Measurements from ENCODE around the gene SOX30. TPM values are rescaled to one million over a fixed set of nuclear protein-coding genes. Genes with fewer than 3 reads are reported as not detected.

SOX30 gene
- total RNA-seq, 1 donor from 2014 or later: 0.15 TPM

DNA sequence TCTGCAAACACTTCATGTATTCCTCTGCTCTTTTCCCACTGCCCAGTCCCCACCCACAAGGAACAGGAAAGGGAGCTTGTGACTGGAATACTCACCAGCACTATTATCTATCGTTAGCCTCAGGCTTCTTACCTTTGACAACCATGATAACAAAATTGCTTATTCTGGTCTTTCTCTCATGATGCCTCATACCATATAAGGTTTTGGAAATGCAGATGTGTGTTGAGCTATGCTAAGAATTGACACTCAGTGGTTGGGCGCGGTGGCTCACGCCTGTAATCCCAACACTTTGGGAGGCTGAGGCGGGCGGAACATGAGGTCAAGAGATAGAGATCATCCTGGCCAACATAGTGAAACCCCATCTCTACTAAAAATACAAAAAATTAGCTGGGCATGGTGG, 25.4 kb downstream of the SOX30 start:
- TF ChIP-seq, protein P1, sequence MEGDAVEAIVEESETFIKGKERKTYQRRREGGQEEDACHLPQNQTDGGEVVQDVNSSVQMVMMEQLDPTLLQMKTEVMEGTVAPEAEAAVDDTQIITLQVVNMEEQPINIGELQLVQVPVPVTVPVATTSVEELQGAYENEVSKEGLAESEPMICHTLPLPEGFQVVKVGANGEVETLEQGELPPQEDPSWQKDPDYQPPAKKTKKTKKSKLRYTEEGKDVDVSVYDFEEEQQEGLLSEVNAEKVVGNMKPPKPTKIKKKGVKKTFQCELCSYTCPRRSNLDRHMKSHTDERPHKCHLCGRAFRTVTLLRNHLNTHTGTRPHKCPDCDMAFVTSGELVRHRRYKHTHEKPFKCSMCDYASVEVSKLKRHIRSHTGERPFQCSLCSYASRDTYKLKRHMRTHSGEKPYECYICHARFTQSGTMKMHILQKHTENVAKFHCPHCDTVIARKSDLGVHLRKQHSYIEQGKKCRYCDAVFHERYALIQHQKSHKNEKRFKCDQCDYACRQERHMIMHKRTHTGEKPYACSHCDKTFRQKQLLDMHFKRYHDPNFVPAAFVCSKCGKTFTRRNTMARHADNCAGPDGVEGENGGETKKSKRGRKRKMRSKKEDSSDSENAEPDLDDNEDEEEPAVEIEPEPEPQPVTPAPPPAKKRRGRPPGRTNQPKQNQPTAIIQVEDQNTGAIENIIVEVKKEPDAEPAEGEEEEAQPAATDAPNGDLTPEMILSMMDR (IDR thresholded peaks at IDR 0.05; ENCODE audit: unreplicated experiment): no peak
- H3K27me3 Mint-ChIP-seq (ENCODE audit: unreplicated experiment): no peaks in the 10 kb centered on the region
- no peak overlapping the region for H3K27ac Mint-ChIP-seq (ENCODE audit: unreplicated experiment)
- H3K4me1 Mint-ChIP-seq (ENCODE audit: unreplicated experiment): no peaks in the 10 kb centered on the region
- no peak for DNase-seq (ENCODE audit: low spot score)
- H3K9me3 Mint-ChIP-seq (ENCODE audit: unreplicated experiment): no peaks in the 10 kb centered on the region
- H3K36me3 Mint-ChIP-seq (ENCODE audit: low read depth, unreplicated experiment): no peaks in the 10 kb centered on the region
- no peak overlapping the region for H3K4me3 Mint-ChIP-seq (ENCODE audit: unreplicated experiment)

DNA sequence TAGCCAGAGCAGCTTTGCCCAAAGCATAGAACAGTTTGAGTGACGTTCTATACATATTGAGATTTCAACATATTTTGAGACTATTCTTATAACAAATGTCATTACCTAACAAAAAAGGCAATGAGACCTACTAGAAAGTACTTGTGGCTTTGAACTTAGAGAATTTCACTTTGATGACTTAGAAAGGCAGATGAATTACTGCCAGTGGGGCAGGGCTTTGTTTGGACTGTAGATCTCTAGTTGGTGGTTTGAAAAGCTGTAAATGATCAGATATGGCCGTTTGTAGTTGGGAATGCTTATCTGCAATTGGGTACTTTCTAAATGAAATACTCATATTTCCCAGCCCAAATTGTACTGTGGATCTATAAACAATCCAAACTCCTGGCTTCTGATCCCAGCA, 28.1 kb downstream of the SOX30 start:
- Mint-ChIP-seq H3K4me3 (ENCODE audit: unreplicated experiment) (no peak overlapping the region), H3K27me3 (ENCODE audit: unreplicated experiment) (no peaks in the 10 kb centered on the region), H3K9me3 (ENCODE audit: unreplicated experiment) (no peaks in the 10 kb centered on the region), H3K4me1 (ENCODE audit: unreplicated experiment) (no peaks in the 10 kb centered on the region), H3K27ac (ENCODE audit: unreplicated experiment) (no peak overlapping the region), H3K36me3 (ENCODE audit: low read depth, unreplicated experiment) (no peaks in the 10 kb centered on the region)
- TF ChIP-seq, protein P1 (IDR thresholded peaks at IDR 0.05; ENCODE audit: unreplicated experiment): no peak
- DNase-seq (ENCODE audit: low spot score): no peak

DNA sequence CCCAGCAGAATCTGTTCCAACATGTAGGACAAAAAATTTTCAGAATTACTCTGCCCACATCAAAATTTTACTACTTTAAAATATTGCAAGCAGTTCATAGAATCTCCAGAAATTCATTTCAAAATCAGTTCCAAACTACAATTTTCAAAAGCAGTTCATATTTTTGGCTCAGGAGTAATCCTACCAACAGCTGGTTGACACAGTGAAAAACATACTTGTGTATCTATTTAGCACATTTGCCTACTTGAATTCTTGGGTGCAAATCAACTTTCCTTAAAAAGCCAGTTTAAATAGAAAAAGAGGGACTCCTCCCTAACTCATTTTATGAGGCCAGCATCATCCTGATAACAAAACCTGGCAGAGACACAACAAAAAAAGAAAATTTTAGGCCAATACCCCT, 31.5 kb downstream of the SOX30 start:
- H3K36me3 Mint-ChIP-seq (ENCODE audit: low read depth, unreplicated experiment): no peaks in the 10 kb centered on the region
- H3K27ac Mint-ChIP-seq (ENCODE audit: unreplicated experiment): no peak overlapping the region

DNA sequence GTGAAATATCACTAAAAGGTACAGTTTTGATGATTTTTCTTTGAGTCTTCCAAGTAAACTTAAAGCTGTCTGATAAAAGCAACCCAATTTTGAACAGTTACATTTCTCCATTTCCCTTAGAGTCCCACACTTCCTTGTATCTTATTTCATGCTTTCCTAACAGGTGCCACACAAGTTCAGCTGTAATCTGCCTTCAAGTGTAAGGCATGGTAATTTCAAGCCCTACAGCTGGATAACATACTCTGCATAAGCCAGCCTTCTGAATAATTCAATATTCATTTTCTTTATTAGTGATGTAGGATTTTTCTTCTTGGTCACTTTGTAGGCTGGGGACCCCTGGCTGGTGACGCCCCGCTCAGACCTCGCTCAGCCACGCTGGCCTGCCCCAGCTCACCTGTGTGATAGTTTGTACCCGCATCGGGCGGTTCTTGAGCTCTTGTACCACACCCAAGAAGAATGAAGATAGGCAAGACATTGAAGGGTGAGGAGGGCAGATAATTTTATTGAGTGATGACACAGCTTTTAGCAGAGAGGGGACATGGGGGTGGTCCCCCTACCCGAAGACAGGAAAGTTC, 34.0 kb downstream of the SOX30 start:
- Mint-ChIP-seq H3K27ac (ENCODE audit: unreplicated experiment) (no peak overlapping the region), H3K27me3 (ENCODE audit: unreplicated experiment) (peaks cover 3% of the 10 kb centered on the region), H3K36me3 (ENCODE audit: low read depth, unreplicated experiment) (no peaks in the 10 kb centered on the region), H3K9me3 (ENCODE audit: unreplicated experiment) (no peaks in the 10 kb centered on the region), H3K4me1 (ENCODE audit: unreplicated experiment) (peaks cover 9% of the 10 kb centered on the region), H3K4me3 (ENCODE audit: unreplicated experiment) (no peak overlapping the region)
- TF ChIP-seq, protein P1 (IDR thresholded peaks at IDR 0.05; ENCODE audit: unreplicated experiment): no peak
- no peak for DNase-seq (ENCODE audit: low spot score)

More for the DNA sequence above, 31.5 kb downstream of the SOX30 start:
- no peaks in the 10 kb centered on the region for H3K9me3 Mint-ChIP-seq (ENCODE audit: unreplicated experiment)
- TF ChIP-seq, protein P1 (IDR thresholded peaks at IDR 0.05; ENCODE audit: unreplicated experiment): no peak
- no peak overlapping the region for H3K4me3 Mint-ChIP-seq (ENCODE audit: unreplicated experiment)
- H3K27me3 Mint-ChIP-seq (ENCODE audit: unreplicated experiment): no peaks in the 10 kb centered on the region
- no peaks in the 10 kb centered on the region for H3K4me1 Mint-ChIP-seq (ENCODE audit: unreplicated experiment)
- no peak for DNase-seq (ENCODE audit: low spot score)

DNA sequence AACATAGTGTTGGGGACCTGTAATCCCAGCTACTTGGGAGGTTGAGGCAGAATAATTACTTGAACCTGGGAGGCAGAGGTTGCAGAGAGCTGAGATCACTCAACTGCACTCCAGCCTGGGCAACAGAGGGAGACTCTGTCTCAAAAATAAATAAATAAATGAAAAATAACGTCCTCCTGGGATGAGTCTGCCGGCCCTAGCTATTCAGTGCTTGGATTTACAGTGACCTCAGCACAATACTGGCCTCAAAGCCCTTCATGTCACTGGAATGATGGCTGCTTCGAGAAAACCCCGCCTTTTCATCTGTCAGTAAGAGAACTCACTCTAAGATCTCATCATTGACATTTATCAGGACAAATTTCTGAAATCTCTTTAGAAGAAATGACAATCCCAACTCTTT, 35.5 kb downstream of the SOX30 start:
- peaks cover 9% of the 10 kb centered on the region for H3K4me1 Mint-ChIP-seq (ENCODE audit: unreplicated experiment)
- DNase-seq (ENCODE audit: low spot score): no peak
- no peak overlapping the region for H3K27ac Mint-ChIP-seq (ENCODE audit: unreplicated experiment)
- H3K4me3 Mint-ChIP-seq (ENCODE audit: unreplicated experiment): no peak overlapping the region
- peaks cover 3% of the 10 kb centered on the region for H3K27me3 Mint-ChIP-seq (ENCODE audit: unreplicated experiment)
- no peaks in the 10 kb centered on the region for H3K36me3 Mint-ChIP-seq (ENCODE audit: low read depth, unreplicated experiment)
- no peaks in the 10 kb centered on the region for H3K9me3 Mint-ChIP-seq (ENCODE audit: unreplicated experiment)
- TF ChIP-seq, protein P1 (IDR thresholded peaks at IDR 0.05; ENCODE audit: unreplicated experiment): no peak

Measured in endothelial cell (in vitro differentiated cells).